TTC549 (cell line): ENCODE data around the gene POLR1G.

ENCODE experiments used
- FAIRE-seq: peaks from 2 replicates; lab custom pipeline; 2012; peaks lifted over from hg19 to GRCh38; lab: Jason Lieb, UNC

The POLR1G gene, protein sequence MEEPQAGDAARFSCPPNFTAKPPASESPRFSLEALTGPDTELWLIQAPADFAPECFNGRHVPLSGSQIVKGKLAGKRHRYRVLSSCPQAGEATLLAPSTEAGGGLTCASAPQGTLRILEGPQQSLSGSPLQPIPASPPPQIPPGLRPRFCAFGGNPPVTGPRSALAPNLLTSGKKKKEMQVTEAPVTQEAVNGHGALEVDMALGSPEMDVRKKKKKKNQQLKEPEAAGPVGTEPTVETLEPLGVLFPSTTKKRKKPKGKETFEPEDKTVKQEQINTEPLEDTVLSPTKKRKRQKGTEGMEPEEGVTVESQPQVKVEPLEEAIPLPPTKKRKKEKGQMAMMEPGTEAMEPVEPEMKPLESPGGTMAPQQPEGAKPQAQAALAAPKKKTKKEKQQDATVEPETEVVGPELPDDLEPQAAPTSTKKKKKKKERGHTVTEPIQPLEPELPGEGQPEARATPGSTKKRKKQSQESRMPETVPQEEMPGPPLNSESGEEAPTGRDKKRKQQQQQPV

DNA sequence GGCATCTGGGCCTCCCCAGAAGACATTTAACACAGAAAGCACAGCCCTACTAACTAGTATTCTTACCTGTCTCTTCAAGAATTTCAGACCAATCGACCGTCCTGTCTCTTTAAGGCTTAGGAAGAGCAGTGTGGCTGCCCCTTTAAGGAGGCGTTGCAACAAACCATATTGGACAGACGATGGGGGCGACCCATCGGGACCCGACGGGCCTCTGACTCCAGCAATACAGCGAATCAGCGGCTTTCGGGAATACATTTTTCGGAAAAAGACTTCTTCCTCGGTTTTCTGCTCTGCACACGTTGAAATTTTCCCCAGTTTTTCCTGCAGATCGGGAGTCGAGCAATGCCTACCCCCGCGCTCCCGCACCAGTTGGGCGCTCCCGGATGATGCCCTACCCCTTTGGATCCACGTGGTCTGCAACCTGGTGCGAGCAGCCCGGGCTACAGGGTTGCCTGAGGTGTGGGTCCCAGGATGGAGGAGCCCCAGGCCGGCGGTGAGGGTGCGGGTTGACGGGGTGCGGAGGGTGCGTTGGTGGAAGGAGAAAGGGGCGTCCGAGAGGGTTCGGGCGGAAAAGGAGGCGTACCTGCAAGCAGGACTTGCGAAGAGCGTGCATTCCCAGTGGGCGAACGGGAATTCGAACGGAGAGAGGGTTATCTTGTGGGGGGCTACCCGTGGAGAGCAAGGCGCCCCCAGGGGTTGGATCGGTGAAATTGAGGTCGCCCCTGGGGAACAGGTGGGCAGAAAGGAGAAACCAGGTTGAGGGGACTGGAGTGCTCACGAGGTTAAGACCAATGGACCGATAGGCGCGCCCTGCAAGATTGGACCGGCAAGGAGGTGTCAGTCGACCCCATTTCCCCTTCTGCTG is at the start of gene POLR1G:
POLR1G (plus strand) TSS at position 419 of the 865 bp plus-strand sequence; CDS start at position 472, 53 bp downstream.
- FAIRE-seq = no peak

DNA sequence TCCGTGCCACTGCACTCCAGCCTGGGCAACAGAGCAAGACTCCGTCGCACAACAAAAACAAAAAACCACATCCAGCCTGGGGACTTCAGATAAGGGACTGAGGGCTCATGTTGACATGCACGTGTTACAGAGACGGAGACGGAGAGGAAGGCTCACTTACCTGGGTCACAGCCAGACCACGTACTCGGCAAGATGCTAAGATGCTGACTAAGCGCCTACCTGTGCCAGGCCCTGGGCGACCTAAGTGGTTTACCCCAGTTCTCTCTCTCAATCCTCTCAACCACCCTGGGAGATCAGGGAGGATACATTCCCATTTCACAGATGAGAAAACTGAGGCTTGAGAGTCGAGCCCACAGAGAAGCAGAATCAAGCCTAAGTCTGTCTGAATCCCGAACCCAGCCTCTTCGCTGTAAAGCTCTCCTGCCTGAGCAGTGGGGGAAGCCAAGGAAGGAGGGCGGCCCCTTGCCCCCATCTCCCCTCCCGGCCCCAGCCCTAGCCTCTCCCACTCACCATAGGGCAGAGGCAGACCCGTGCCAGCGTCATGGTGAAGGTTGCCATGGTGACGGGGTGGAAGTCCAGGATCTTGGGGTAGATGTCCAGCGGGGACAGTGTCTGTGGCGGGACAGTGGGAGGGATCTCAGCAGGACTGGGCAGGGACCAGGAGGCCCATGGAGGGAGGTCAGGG is 49.5 kb upstream of the POLR1G start:
- no peak for FAIRE-seq

DNA sequence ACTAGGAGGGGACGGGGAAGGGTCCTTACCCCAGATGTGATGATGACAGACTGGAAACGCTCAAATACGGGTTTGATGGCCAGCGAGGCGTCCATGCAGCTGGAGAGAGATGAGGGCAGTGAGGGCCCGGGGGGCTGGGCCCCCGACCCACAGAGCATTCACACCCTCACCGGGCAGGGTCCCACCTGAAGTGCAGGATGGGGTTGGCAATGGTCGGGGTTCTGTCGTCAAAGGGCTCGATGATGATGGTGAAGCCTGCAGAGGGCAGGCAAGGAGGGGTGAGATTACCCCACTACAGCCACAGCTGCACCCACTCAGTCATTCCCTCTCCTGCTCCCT is 49.0 kb upstream of the POLR1G start:
- no peak for FAIRE-seq

DNA sequence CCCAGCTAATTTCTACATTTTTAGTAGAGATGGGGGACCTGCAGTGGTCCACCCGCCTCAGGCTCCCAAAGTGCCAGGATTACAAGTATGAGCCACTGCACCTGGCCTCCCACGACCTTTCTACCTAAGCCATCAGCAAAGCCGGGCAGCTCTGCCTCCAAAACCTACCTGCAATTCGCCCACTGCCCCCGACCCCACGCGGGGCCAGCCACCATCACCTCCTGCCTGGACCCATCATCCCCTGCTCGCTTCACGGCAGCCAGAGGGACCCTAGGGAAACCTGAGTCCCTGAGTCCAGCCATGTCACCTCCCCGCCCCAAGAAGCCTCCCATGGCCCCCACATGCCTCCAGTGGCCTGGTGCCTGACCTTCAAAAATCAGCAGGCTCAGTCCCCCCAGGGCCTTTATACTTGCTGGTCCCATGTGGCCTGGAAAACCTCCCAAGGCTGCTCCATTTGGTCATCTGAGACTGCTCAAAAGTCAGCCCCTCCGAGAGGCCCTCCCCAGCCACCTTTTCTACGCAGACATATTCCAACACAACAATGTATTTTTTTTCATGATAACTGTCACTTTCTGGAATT is 48.1 kb upstream of the POLR1G start:
- no peak for FAIRE-seq

DNA sequence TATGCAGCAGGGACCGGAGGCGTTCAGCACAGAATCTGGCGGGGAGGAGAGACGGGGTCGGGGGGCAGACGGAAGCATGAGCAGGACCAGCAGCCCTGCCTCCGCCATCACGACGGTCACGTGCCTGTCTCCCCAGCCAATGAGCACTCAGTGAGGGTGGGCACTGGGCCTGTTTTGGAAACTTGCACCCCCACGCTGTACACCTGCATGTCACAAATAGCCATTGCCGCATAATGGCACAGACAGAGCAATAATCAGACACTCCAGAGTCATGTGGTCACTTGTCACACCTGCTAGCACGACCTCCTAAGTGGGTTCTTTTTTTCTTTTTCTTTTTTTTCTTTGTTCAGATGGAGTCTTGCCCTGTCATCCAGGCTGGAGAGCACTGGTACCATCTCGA is 44.8 kb upstream of the POLR1G start:
- no peak for FAIRE-seq

DNA sequence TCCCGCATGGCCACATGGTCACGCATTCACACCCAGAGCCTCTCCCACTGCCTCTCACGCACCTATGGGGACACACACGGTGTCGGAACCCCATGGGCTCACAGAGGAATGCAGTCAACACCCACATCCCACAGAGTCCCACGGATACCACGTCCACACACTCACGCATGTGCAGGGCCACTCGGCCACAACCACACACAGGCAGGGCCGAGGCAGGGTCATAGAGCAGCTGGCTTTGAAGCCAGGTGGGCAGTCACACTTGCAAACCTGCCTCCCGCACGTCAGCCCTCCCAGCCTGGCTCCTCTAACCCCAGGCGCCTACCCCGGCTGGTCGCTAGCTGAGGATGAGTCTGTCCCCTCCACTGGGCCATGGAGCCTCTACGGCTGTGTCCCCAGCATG is 44.2 kb upstream of the POLR1G start:
- FAIRE-seq = no peak

DNA sequence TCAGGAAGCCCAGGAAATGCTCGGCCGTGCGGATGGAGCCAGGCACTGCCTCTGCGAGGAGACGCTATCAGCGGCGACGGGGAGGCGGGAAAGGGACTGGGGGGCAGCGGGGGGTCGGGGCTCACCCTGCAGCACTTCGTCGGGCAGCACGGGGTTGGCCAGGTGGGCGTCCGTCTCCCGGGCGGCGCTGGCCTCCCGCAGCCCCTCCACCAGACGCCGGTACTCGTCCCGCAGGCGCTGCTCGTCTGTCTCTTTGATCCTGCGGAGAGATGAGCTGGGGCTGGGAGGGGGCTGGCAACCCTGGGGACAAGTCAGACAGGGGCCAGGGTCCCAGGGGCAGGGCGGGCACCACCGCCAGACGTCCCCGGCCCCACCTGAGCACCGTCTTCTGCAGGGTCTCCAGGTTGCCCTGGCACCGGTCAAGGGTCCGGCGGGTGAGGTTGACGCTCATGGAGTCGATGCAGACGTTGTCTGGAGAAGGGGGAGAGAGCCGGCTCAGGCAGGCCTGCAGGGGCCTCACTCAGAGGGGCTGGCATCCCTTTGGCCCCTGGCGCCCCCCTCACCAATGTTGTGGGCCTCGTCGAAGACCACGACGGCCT is 42.5 kb upstream of the POLR1G start:
- no peak for FAIRE-seq

DNA sequence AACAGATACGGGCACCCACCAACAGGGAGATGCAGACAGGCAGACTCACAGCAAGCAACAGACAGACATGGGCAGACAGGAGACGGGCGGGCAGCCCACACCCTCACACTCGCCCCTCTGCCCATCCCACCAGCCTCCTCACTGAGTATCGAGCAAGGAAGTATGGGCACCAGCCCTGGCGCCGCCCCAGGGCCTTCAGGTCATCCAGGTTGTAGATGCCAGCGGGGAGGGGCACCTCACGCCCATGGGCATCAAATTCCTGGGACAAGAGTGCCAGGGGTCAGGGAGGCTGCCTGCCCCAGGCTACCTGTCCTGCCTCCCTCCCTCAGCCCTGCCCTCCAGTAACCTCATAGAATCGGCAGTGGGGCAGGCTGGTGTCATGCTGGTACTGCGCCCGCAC is 41.7 kb upstream of the POLR1G start:
- FAIRE-seq = no peak

DNA sequence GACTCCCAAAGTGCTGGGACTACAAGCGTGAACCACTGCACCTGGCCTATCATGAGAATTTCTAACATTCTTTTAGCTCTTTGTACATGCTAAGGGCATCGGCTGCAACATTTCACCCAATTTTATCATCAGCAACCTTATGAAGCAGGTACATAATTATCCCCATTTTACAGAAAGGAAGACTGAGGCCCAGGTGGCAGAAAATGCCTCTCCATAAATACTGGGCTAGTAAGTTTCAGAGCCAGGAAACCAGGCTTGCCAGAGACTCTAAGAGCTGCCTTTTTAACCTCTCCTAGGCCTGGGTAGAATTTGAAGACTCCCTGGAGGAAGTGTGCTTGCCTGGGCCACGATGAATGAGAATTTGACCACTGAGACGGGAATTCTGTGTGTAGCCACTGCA is 38.3 kb upstream of the POLR1G start:
- no peak for FAIRE-seq

DNA sequence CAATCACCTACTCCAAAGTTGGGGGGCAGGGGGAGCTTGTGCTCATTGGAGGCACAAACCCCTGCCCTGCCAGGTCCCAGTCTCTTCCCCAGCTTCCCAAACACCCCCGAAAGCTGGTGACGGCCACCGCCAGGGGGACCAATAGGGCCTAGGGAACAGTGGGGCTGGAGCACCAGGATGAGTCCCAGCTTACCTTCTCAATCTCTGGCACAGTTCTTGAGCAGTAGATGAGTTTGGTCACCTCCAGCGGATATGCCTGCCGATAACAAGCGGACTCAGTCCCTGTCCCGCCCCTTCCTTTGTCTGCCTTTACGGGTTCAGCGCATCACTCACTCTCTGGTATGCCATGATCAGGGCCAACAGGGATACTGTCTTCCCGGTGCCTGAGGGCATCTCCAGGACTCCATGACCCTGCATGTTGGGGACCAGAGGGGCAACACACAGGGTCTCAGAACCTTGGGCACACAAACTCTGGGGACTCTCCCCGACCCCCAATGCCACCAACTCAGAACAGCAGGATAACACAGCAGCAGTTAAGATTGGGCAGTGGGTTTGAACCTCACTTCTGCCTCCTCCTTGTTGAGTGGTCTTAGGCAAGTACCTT is 37.6 kb upstream of the POLR1G start:
- no peak for FAIRE-seq

DNA sequence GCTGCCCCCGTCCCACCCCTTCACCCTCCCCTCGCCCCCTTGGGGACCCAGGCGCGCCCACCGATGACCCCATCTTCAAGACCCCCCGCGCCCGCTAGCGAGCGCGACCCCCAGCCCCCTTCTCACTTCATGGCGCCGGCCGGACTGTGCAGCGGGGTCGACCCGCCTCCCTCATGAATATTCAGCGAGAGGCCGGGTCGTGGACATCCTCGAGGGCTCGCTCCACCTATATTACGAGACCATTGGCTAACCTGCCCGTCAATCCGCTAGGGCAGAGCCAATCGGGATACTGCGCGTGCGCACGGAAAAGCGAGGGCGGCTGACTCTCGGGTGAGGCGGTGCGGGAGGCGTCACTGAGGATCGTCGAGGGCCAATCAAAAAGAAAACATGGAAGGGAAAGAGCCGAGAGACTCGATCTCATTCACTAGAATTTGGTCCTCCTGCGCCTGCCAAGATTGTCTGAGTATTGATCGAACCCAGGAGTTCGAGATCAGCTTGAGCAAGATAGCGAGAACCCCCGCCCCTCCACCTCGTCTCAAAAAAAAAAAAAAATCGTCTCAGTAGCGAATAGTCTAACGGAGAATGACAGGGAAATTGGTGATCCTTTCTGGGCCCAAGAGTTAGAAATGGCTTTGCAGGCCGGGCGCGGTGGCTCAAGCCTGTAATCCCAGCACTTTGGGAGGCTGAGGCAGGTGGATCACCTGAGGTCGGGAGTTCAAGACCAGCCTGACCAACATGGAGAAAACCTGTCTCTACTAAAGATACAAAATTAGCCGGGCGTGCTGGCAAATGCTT is 35.8 kb upstream of the POLR1G start, which contains the start of gene ERCC2:
ERCC2 (minus strand) TSS at position 164 of the 795 bp plus-strand sequence; CDS start at position 131, 33 bp downstream.
- peak; percentile 76 for FAIRE-seq

DNA sequence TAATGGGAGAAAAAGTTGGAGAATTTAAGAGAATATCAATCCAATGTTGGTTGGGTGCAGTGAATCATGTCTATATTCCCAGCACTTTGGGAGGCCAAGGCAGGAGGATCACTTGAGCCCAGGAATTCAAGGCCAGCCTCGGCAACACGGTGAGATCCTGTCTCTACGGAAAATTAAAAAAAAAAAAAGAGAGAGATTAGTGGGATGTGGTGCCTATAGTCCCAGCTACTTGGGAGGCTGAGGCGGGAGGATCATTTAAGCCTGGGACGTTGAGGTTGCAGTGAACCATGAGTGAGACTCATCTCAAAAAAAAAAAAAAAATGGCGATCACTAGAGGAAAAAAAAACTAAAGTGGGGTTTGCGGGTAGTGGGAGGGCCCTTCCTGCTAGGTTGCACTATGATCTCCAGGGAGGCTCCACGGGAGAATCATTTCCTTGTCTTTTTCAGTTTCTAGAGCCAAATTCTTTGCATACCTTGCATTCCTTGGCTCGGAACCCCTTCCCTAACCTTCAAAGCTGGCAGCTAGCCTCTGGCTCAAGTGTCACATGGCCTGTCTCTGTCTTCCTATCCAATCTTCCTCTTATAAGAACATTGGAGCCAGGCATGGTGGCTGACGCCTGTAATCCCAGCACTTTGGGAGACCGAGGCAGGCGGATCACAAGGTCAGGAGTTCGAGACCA is 30.3 kb upstream of the POLR1G start:
- FAIRE-seq = no peak

DNA sequence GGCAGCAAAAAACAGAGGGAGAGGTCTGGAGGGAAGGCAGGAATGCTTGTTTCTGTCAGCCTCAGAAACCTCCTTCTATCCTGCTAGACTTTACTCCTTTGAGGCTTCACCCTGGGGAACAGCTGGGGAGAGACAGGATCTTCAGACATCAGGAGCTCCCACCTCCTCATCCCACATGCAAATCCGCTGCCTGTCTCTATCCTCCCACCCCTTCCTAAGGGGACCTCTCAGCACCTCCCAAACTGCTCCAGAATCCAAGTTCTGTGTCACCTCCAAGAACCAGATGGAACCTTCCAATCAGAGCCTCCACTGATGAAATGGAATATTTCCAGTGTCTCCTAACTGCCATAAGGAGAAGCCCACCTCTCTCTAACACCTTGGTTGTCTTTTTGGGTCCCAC is 26.3 kb upstream of the POLR1G start:
- FAIRE-seq = no peak

DNA sequence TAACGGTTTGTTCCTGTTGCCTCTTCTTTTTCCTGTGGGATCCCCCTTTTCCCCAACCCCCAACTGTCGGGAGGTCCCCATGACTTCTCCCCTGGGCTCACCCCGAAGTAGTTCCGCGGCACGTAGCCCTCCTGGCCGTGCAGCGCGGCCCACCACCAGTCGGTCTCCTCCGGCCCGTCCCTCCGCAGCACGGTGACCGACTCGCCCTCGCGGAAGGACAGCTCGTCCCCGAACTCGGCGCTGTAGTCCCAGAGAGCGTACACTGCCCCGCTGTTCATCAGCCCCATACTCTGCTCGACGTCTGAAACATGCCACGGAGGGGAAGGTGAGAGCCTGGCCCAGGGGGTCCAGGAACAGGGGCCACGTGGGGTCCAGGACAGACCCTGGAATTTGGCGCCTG is 24.0 kb upstream of the POLR1G start:
- FAIRE-seq = no peak

DNA sequence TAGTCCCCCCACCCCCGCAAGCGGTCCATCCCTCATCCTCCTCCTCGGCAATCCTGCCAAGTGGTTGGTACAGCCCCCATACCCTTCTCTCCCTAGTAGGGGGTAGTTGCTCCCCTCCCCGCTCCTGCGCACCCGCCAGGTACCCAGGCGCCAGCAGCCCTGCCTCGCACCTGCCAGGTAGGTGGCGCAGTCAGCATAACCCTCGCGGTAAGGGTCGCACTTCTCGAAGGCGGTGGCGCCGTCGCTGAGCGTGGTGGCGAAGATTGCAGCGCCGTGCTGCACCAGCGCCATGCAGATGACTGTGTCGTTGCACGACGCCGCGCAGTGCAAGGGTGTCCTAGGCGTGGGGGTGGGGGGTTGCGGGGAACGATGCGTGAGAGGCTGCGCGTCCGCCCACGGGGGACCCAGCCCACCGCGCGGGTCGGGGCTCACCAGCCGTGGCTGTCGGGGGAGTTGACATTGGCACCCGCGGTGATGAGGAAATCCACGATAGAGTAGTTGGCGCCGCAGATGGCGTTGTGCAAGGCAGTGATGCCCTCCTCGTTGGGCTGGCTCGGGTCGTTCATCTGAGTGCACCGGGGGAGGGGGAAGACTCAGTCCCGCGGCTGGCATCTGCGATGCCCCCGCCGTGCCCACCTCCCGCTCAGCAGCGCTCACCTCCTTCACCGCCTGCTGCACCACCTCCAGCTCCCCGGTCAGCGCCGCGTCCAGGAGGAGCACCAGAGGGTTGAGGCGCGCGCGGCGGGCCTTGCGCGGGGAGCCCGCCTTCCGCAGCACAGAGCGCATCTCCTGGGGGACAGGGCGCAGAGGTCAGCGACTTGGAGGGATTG is 20.8 kb upstream of the POLR1G start:
- FAIRE-seq = no peak

DNA sequence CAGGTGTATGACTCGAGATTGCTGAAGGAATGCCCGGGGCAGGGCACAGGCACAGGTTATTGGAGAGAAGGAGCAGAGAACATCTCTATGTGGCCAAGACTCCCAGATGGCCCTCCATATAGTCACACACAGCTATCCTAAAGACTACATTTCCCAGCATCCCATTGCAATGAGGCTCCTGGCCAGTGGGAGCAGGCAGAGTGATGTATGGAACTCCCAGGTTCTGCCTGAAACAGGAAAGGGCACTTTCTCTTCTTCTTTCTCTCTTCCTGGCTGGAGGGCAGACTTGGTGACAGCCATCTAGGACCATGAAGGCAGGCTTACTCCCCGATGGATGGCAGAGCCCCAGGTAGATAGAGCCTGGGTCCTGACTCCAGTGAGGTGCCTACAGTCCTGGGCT is 15.1 kb upstream of the POLR1G start:
- FAIRE-seq = no peak

DNA sequence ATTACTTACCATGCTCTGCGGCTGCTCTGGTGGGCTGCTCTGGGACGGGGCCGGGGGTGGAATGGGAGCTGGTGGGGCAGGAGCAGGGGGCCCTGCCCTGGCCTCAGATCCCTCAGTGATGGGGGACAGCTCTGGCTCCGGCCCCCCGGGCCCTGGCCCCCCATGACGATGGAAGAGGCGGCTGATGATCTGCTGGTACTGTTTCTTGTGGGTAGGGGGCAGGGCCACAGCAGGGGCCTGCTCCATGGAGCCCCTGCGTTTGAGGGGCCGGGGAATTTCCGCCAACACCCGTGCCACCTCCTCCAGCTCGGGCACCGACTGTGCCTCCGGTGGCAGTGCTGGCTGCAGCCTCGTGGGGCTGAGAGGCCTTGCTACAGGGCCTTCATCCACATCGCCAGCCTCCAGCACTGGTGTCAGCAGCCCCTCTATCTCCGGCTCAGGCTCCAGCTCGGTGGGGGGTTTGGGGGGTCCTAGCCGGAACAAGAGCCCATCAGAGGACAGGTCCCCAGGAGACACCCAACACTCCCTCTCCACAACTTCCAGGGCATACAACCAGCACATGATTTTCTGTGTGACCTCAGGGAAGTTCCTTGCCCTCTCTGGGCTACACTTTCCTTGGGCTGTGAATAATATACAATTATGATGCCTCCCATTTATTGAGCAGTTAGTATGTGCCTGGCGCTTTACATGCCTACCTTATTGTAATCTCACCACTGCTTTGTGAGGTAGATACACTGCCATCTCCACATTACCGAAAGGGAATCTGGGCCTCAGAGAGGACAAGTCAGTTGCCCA is 14.4 kb upstream of the POLR1G start:
- FAIRE-seq = no peak
